Neuron (in vitro differentiated cells): ENCODE results near the gene PIM2.
"Not testable (repeated sequence)": the region's sequence is repeated elsewhere in the genome, so short reads cannot be mapped to it uniquely, and the experiment has no call there.

Experiments used
- H2AFZ ChIP-seq: one replicate; pipeline ENCODE4 v1.6.1; 2013; ENCODE audit warnings: low read depth, mild to moderate bottlenecking, inconsistent platforms, low read length, moderate library complexity
- H3K27me3 ChIP-seq: one replicate; pipeline ENCODE4 v1.6.1; 2013; ENCODE audit warnings: low read length; ENCODE audit not compliant: insufficient read depth
- H3K36me3 ChIP-seq: one replicate; pipeline ENCODE4 v1.6.1; 2013; ENCODE audit warnings: low read length; ENCODE audit not compliant: insufficient read depth
- H3K4me1 ChIP-seq: one replicate; pipeline ENCODE4 v1.6.1; 2013; ENCODE audit warnings: low read length; ENCODE audit not compliant: insufficient read depth
- H3K4me3 ChIP-seq: 2 replicates; pipeline ENCODE4 v1.5.1; 2013; ENCODE audit warnings: mild to moderate bottlenecking, low read length, moderate library complexity
- H3K9me3 ChIP-seq: one replicate; pipeline ENCODE4 v1.6.1; 2013; ENCODE audit warnings: low read length

PIM2 gene

DNA sequence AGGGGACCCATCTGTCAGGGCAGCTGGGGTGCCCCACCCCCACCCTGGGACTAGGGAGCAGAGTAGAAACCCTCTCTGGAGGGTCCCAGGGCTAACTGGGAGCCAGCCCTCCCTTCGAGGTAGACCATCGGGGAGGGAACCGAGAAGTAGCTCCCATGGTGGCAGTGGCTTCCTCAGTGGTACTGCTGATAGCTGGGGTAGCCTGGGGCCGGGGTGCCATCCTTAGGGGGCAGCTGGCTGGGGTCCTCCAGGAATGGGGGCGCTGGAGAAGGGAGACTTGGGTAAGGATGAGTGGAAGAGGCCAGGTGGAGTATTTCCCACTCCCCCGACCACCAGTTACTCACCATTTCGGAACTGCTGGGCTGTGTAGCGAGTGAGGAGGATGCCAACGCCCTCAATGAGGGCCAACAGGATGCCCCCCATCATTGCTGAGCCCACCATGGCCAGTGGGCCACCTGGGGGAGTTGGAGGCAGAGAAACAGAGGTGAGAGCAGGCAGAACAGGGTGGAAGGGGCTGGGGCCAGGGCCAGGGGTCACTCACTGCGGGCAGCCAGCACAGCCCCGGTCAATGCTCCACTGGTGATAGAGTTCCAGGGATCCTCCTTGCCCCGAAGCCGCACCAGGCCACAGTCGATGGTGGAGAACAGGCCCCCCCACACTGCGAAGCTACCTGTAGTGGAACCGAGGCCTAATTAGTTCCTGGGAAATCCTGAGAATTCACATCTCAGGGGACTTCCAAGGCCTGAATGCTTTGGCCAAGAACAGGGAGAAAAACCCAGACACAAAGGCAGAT lies 25.1 kb downstream of the PIM2 start:
- no peak overlapping the region for H2AFZ ChIP-seq
- H3K9me3 ChIP-seq: no peaks in the 10 kb centered on the region
- H3K4me3 ChIP-seq: no peak overlapping the region
- H3K27me3 ChIP-seq: no peaks in the 10 kb centered on the region
- peaks cover 5% of the 10 kb centered on the region for H3K4me1 ChIP-seq
- H3K36me3 ChIP-seq: peaks cover 12% of the 10 kb centered on the region

DNA sequence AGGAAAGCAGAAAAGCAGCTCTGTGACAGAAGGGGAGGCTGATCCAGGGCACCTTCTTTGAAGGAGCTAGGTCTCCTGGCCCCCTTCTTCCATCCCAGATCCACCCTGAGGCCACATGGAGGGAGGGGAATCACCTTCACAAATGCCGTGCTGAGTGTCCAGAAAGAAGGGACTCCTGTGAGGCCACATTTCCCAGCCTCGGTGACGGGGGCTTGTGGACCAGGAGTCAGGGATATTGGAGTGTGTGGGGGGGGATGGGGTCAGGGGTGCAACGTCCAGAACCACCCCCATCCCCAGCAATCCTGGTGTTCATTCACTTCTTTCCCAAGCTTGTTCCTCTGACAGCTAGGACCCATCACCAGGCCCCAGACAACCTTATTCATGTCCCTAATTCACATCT lies 25.9 kb downstream of the PIM2 start:
- H3K9me3 ChIP-seq: no peaks in the 10 kb centered on the region
- no peaks in the 10 kb centered on the region for H3K27me3 ChIP-seq
- H3K36me3 ChIP-seq: peaks cover 12% of the 10 kb centered on the region
- peaks cover 5% of the 10 kb centered on the region for H3K4me1 ChIP-seq
- no peak overlapping the region for H2AFZ ChIP-seq
- H3K4me3 ChIP-seq: no peak overlapping the region

DNA sequence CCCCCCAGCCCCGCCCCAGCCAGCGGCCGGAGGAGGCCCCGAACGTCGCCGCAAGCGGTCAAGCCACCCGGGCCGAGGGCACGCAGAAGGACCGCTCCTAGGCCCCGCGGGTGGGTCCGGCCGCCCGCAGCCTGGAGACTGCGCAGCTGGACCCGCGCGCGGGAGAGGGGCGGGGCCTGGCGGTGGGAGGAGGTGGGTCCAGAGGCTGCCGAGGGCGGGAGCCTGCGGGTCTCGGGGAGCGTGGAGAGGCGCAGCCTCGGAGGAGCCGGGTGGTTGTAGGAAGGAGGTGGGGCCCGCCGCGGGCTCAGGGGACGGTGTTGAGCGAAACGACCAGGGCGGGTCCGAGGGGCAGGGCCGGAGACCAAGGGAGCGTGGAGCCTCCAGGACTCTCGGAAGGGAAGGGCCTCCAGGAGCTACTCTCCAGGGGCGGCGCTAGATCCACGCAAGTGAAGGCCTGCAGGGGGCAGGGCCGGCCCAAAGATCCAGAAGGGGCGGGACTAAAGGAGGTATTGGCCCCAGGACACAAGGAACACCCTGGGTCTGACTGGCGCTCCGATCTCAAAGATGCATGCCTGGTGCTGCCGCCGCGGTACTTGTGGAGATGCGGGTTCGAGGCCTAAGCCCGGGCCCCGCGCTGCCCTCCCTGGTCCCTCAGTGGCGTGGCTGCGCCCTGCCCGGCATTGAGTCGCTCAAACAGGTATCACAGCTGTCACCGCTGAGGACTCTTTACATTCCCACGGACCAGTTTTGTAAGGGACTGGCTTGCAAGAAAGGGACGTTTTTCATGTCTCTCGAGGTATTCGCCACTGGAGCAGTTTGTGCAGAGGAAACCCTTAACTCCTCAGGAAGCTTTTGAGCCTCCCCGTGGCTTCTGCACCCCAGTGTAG lies 27.2 kb downstream of the PIM2 start:
- Histone ChIP-seq H3K27me3 (no peaks in the 10 kb centered on the region), H3K36me3 (peaks cover 12% of the 10 kb centered on the region), H3K4me1 (peaks cover 4% of the 10 kb centered on the region), H3K9me3 (no peaks in the 10 kb centered on the region), H2AFZ (no peak overlapping the region), H3K4me3 (no peak overlapping the region)

DNA sequence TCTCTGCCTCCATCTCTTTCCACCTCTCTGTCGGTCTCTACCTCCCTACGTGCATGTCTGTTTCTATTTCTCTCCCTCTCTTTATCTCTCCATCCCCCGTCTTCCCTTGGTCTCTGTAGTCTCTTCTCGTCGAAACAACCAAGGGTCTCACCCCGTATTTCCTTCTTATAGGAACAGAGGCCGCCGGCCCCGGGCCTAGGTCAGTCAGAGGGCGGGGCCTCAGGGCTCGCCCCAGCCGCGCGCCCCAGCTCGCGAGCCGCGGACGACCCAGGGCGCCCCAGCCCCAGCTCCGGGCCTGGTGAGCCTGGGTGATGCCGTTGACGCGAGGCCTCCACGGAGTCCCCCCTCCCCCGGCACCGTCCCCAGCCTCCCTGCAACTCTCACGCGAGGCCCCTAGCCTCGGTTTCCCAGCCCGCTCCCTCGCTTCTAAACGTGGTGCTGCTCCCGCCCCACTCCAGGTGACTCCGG lies 27.9 kb downstream of the PIM2 start:
- H2AFZ ChIP-seq: no peak overlapping the region
- no peaks in the 10 kb centered on the region for H3K4me1 ChIP-seq
- H3K27me3 ChIP-seq: no peaks in the 10 kb centered on the region
- no peak overlapping the region for H3K4me3 ChIP-seq
- H3K9me3 ChIP-seq: no peaks in the 10 kb centered on the region
- peaks cover 12% of the 10 kb centered on the region for H3K36me3 ChIP-seq

DNA sequence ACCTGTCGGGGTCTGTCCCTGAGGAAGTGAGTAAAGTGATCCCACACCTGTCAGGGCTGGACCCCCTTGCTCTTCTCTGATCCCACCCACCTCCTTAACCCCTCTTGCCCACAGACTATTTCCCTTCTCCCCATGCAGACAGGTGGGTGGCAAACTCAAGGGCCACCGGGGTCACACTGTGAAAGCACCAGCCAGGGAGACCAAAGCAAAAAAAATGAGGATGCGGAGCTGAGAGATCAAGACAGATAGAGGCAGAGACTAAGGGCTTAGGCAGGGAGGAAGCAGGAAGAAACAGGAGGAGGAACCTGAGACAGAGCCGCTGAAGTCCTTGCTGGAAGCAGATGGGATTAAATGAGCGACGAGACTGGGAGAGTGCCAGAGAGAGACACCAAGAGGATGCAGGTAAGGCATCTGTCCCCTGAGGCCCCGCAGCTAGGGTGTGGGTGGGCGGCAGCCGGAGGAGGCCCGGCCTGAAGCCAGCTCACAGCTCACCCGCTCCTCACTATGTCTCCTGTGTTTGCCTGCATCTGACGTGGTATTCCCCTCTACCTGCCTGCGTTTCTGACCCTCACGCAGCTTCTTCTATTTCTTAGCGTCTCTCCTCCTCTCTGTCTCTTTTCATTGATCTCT lies 28.4 kb downstream of the PIM2 start:
- H3K27me3 ChIP-seq: no peaks in the 10 kb centered on the region
- H3K4me3 ChIP-seq: no peak overlapping the region

DNA sequence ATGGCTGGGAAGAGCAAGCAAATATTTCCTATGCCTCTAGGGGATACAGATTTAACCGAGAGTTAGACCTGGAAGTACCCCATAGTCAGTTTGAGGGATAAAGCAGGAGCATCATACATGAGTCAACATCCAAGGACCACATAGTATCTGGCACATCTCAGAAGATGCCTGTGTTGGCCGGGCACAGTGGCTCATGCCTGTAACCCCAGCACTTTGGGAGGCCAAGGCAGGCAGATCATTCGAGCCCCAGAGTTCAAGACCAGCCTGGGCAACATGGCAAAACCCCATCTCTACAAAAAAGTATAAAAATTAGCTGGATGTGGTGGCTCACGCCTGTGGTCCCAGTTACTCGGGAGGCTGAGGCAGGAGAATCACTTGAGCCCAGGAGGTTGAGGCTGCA lies 32.2 kb downstream of the PIM2 start:
- not testable (repeated sequence) for H3K4me1 ChIP-seq, H3K36me3 ChIP-seq, H2AFZ ChIP-seq, H3K4me3 ChIP-seq, H3K27me3 ChIP-seq, H3K9me3 ChIP-seq

More for the DNA sequence above, 28.4 kb downstream of the PIM2 start:
- Histone ChIP-seq H2AFZ (no peak overlapping the region), H3K36me3 (peaks cover 12% of the 10 kb centered on the region), H3K9me3 (no peaks in the 10 kb centered on the region), H3K4me1 (no peaks in the 10 kb centered on the region)

DNA sequence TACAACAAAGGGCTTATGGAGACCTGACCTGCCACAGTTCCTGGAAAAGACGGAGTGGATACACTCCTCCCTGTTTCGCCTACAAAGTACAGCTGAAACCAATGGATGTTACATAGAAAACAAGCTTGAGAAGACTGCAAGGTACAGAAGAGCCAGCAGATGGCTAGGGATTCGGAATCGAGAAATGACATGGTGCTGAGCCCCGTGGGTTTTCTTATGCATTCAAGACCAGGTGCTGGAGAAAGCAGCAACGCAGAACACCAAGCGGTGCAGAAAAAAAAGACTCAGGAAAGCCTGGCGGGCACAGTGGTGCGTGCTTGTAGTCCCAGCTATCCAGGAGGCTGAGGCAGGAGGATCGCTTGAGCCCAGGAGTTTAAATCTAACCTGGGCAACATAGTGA lies 35.1 kb downstream of the PIM2 start:
- Histone ChIP-seq H3K4me3 (no peak overlapping the region), H2AFZ (no peak overlapping the region), H3K9me3 (no peaks in the 10 kb centered on the region), H3K27me3 (no peaks in the 10 kb centered on the region), H3K36me3 (no peaks in the 10 kb centered on the region), H3K4me1 (no peaks in the 10 kb centered on the region)

DNA sequence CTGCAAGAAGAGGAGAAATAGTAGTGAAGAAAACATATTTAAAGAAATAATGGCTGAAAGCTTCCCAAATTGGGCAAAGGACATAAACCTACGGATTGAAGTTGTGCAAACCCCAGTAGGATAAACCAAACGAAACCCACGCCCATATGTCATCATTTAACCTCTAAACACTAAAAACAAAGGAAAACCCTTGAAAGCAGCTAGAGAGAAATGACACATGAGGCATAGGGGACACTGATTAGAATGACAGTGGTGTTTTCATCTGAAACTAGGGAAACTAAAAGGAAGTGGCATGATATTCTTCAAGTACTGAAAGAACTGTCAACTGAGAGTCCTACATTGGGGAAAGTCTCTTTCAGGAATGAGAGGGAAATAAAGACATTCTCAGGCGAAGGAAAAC lies 41.9 kb downstream of the PIM2 start:
- H3K4me1 ChIP-seq, H3K9me3 ChIP-seq, H3K36me3 ChIP-seq, H3K27me3 ChIP-seq, H3K4me3 ChIP-seq, H2AFZ ChIP-seq: not testable (repeated sequence)

DNA sequence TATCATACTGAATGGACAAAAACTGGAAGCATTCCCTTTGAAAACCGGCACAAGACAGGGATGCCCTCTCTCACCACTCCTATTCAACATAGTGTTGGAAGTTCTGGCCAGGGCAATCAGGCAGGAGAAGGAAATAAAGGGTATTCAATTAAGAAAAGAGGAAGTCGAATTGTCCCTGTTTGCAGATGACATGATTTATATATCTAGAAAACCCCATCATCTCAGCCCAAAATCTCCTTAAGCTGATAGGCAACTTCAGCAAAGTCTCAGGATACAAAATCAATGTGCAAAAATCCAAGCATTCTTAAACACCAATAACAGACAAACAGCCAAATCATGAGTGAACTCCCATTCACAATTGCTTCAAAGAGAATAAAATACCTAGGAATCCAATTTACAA lies 46.8 kb downstream of the PIM2 start:
- H3K36me3 ChIP-seq, H2AFZ ChIP-seq, H3K27me3 ChIP-seq, H3K4me3 ChIP-seq, H3K9me3 ChIP-seq, H3K4me1 ChIP-seq: not testable (repeated sequence)

DNA sequence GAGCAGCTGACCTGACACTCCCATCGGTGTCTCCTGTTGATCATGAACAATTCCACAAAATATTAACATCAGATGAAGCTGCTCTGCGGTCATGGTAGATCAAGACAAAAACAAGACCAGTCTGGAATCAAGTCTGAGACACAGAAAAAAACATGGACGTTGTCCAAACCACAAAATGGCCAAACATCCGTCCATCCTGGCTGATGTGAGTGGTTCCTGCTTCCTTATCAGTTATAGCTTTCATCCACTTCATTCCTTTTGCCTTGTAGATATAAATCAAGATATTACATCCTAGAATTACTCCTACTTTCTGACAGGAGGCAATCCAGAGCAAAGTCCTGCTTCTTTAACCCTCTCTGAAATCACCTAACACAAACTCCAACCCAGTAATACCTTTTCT lies 54.6 kb downstream of the PIM2 start:
- no peak overlapping the region for H3K4me3 ChIP-seq
- H3K4me1 ChIP-seq: no peaks in the 10 kb centered on the region
- no peaks in the 10 kb centered on the region for H3K27me3 ChIP-seq
- no peaks in the 10 kb centered on the region for H3K36me3 ChIP-seq
- H2AFZ ChIP-seq: no peak overlapping the region
- H3K9me3 ChIP-seq: no peaks in the 10 kb centered on the region
